NCI-H345 (cell line): ENCODE measurements around the gene TRIM31.

Source experiments
- DNase-seq: peaks from one replicate; lab custom pipeline; 2025; lab: John Stamatoyannopoulos, UW

The TRIM31 gene

DNA sequence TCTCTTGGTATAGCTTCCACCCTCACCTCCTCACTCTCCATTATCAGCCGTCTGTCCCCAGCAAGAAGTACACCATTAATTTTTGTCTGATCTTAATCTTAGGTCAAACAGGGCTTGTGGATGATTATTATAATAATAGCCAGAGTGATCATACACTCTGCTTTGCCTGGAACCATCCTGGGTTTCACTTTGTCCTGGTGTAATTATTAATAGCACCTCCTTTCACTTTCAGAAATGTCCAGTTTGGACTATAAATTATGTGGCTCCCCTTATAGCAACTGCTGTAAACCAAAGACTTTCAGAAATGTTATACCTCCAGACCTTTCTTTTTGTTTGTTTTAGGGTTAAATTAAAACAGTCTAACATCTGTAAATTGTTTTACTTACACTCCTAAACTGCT is 951 bp upstream of the TRIM31 start:
- no peak for DNase-seq

DNA sequence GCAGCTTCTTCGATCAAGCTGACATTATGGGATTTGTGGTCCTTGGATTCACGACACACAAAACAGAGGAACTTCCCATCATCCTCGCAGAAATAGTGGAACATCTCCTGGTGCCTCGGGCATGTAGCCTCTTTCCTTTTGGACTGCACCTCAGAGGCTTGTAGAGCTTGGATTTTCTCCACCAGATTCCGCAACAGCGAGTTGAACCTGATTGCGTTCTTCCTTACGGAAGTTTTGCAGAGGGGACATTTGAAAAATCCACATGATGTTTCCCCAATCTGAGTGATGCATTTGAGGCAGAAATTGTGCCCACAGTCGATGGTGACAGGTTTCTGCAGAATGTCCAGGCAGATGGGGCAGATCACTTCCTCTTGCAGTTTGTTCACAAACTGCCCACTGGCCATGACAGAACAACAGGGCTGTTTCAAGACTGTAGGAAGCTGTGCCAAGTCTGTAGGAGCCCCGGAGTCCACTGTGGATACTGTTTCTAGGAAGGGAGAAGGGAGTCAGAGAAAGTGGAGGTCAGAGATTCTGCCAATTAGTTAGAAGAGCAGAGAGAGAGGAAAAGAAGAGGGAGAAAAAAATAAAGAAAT is 392 bp downstream of the TRIM31 start:
- DNase-seq = no peak

- DNase-seq = no peak
Measured at GRCh38 chr6:30111266-30111856, 1.5 kb downstream of the TRIM31 start.

DNA sequence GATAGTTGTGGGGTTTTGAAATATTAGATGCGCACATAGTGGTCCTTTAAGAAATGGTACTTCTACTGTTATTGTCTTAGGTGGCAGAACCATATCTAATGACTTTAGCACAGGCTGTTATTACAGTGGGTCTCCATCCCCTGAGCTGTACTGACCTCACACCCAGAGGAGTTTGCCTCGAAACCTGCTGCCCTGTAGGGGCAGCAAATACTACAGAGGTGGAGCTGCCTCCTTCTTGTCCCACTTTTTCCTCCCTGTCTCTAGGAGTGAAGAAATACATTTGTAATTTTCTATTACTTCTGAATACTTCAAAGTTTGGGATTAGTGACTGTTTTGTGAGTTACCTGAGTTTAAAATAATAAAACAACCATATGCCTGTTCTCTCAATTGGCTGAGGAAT is 8.2 kb downstream of the TRIM31 start:
- DNase-seq = no peak

- no peak for DNase-seq
Measured at GRCh38 chr6:30103872-30104179, 9.1 kb downstream of the TRIM31 start.

DNA sequence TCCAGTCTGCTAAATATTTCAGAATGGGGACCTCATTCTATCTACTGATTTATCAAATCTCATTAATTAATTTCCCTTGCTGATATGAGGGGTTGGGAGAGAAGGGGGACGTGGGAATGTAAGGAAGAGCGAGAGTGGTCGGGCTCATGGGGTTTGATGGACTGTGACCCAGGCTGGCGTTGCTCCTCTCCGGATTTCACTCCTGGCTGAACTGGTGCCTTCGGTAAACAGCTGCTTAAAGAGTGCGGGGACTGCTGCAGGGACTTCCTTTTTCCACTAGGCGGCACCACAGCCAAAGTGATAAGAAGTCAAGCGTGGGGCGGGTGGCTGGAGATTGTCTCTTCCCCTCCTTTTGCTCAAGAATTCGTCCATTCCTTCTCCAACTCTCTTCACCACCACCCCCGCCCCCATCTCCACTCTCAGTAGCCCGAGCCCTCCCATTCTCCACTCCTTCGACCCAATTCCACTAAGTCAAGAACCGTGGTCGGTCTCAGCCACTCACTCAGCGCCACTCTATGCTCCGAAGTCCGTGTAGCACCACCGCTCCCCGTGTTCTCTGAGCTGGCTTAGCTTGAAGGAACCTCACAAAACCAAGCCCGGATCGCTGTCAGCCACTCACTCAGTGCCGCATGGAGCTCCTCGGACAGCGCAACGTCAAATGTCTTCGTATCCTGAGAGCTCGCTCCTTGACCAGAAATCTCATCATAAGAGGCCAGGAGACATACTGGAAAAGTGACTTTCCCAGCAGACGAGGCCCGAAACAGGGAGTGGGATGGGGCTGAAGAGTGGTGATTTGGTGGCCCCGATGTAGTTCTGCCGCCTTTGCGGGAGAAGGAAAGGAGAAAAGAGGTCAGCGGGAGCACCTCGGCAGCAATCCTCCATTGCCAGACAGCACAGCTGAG is 9.7 kb downstream of the TRIM31 start:
- DNase-seq = peak; percentile 83

DNA sequence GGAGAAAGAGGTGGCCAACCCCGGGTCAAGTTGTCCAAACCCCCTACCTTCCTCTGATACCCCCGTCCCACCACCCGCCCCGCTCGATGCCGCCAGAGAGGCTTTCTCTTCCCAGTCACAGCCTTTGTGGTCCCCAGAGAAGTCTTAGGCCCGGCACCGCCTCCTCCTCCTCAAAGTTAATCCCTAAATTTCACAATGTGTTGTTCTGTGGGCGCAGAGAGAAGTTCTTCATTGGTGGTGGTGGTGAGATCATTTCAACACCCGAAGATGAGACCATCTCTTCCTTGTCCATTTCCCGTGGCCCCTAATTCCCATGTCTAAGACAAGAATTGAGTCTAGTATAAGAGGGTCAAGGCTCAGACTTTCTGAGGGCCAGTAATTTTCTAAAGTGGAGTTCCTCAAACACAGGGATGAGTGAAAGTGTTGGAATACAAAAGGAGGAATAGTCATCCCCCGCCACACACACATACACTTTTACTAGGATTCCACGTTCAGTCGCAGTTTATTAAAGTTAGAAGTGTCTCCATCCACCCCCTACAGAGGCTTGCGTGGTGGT is 10.4 kb downstream of the TRIM31 start:
- DNase-seq = no peak

DNA sequence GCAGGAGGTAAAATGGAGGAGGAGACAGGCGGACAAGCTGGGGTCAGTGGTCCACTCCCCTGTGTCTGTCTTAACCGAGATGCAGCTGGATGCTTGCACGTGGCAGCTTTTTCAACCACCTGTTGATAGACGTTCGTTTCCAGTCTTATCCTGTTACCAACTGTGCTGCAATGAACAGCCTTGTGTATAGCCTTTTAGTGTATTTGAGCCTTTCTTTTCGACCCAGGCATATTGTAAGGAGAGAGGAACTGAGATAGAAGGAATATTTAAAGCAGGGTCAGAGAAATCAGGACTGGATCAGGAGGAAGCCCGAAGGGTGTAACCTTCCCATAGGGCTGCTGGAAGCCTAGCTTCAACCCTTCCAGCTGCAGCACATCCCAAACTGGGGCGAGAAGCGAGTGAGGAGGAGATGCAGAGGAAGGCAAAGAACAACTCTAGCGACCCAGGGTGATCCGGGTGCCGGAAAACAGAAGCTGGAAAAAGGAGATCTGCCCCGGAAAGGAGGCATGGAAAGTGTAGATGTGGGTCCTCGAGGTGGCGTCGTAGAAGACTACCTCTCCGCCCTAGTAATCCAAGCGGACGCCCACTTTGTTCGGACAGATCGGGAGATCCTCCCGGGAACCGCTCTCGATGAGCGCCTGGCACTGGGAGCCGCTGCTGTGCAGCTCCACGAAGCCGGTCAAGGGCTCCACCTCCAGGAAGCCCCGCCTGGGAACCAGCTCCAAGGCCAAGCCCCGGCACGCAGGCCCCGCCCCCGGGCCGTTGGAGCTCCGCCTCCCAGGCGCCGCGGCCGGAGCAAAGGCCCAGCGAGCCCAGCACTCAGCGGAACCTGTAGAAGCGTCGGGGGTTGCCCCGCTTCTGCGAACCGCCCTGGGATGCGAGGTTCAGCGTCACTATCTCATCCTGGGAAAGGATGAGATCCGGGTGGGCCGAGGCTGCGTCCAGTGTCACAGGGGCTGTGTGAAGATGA is 11.2 kb downstream of the TRIM31 start:
- peak; percentile 75 for DNase-seq

GRCh38 chr6:30100585-30101443 is 12.1 kb downstream of the TRIM31 start:
- DNase-seq = no peak

GRCh38 chr6:30100154-30100553 is 12.7 kb downstream of the TRIM31 start:
- DNase-seq = no peak

DNA sequence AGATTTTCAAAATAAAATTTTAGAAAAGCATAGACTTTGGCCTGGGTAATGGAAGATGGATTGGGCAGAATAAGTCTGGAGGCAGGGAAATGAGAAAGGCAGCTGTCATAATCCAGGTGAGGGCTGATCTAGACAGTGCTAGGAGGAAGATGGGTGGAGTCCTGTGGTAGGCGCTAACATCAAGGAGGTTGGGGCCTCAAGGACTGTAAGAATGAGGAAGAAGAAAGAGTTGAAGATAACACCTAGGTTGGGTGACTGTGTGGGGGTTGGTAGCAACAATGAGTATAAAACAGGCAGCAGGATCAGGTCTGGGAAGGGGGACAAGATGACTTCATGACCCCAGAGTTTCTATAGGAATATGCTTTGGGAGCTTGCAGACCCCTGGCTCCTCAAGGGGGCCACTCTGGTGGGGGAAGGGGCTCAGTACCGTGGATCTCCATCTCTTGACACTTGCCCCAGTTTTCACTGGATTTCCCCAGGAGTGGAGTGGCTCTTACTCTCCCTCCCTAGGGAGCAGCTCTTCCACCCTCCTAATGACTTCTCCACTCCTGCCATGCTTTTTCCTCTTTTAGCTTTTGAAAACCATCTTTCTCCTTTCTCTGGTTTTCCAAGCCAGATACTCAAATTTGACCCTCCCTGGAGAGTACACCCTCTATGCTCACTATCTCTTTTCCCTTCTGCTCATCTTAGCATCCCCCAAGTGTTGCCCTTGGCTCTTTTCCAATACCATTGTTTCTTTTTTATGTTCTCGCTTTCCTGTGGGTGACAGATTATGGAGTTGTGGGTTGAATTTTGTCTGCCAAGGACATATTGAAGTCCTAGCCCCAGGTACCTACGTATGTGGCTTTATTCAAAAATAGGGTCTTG is 14.8 kb downstream of the TRIM31 start:
- no peak for DNase-seq

DNA sequence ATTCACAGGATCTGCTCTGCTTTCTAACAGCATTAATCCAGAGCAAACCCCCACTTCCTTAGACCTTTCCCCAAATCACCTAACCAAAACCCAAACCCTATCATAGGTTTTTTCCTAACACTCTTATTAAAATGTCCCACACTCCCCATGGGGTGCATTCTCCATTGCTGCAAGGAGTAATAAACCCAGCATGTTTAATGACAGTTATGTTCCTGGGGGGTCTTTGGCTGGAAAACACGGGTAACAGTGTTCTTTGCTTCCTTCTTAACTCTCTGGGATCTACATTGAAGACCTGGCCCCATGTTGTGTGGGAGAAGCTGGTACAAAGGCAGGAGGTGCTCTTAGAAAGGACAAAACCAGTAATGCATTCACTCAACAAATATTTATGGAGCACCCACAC is 16.1 kb downstream of the TRIM31 start:
- DNase-seq = no peak

GRCh38 chr6:30093951-30094661 is 18.8 kb downstream of the TRIM31 start:
- DNase-seq = no peak

- DNase-seq = no peak
Measured at GRCh38 chr6:30092852-30093543, 19.9 kb downstream of the TRIM31 start.

- no peak for DNase-seq
Measured at GRCh38 chr6:30091577-30092381, 21.1 kb downstream of the TRIM31 start.

GRCh38 chr6:30087876-30088275 is 25.0 kb downstream of the TRIM31 start:
- DNase-seq = no peak

GRCh38 chr6:30077218-30077617 is 35.7 kb downstream of the TRIM31 start:
- DNase-seq = no peak
